Measurements from ENCODE around the gene HES4. TPM values are rescaled to one million over a fixed set of nuclear protein-coding genes. Genes with fewer than 3 reads are reported as not detected.
"Not testable (repeated sequence)": the region's sequence is repeated elsewhere in the genome, so short reads cannot be mapped to it uniquely, and the experiment has no call there.

Gene HES4
- total RNA-seq, 1 experiment from 2014 or later, result 145 TPM

GRCh38 chr1:991895-992294 lies 8.0 kb downstream of the HES4 start:
- CTCF ChIA-PET, result no interaction called here
- DNase-seq (ENCODE audit: low read depth, low spot score) (no peak), ATAC-seq (no peak)
- no TSS peak for BruUV-seq (replicated peaks)
- intact Hi-C loops (cut with micrococcal nuclease), result no loop called here
- Histone ChIP-seq H3K9me3 (ENCODE audit: control insufficient read depth in 1 of 2, insufficient read depth in 1 of 2, low read depth in 1 of 2, low read length in 2 of 2) (no peaks in the 10 kb centered on the region; a peak in 1 of 4 replicates), H3K4me2 (ENCODE audit: low read length) (no peak overlapping the region), H4K20me1 (ENCODE audit: insufficient read depth) (no peaks in the 10 kb centered on the region; the same call in 1 of the 2 replicates), H3K36me3 (ENCODE audit: control insufficient read depth in 1 of 2, insufficient read depth in 2 of 2, low read length in 2 of 2) (no peaks in the 10 kb centered on the region), H3K4me3 (replicated peaks in 1 of 2; ENCODE audit: low read depth in 1 of 2, low read length in 2 of 2) (no peak overlapping the region), H3K79me2 (ENCODE audit: insufficient read depth, low read length) (no peaks in the 10 kb centered on the region), H2AFZ (ENCODE audit: low read depth, low read length, poor library complexity, severe bottlenecking) (no peak overlapping the region), H3K27me3 (ENCODE audit: insufficient read depth, low read length) (no peaks in the 10 kb centered on the region), H3K9me2 (ENCODE audit: insufficient read depth) (no peaks in the 10 kb centered on the region), H3K27ac (ENCODE audit: low read depth, low read length) (no peak overlapping the region), H3K4me1 (ENCODE audit: control insufficient read depth in 1 of 2, insufficient read depth in 2 of 2, low read length in 2 of 2) (peaks cover 0 to 5% of the 10 kb centered on the region in 2 experiments; a peak in 2 of 4 replicates), H3K9ac (ENCODE audit: low read length) (no peak overlapping the region)
- POLR2A ChIA-PET, result no interaction called here
- RAD21 ChIA-PET (ENCODE audit: low non-redundant PET in 1 of 2, low total read pairs in 2 of 2, uncharacterized antibody in 2 of 2, unreplicated experiment in 2 of 2), result no interaction called here
- TF ChIP-seq EZH2phosphoT487 (IDR thresholded peaks at IDR 0.05; ENCODE audit: borderline replicate concordance), result no peak
- no peak for TF ChIP-seq EGR1 (IDR thresholded peaks at IDR 0.05; ENCODE audit: low read depth)
- TF ChIP-seq SP1 (IDR thresholded peaks at IDR 0.05; ENCODE audit: low read depth), result no peak
- no peak for TF ChIP-seq EZH2 (IDR thresholded peaks at IDR 0.05)
- no peak for TF ChIP-seq ATF3 (IDR thresholded peaks at IDR 0.05)
- no peak for TF ChIP-seq JUND (IDR thresholded peaks at IDR 0.05)
- TF ChIP-seq REST (IDR thresholded peaks at IDR 0.05; ENCODE audit: low read depth), result no peak
- TF ChIP-seq MAX (IDR thresholded peaks at IDR 0.05), result no peak
- no peak for TF ChIP-seq FOSL1 (IDR thresholded peaks at IDR 0.05; ENCODE audit: low read depth)
- no peak for TF ChIP-seq SRF (IDR thresholded peaks at IDR 0.05; ENCODE audit: low read depth)
- TF ChIP-seq CEBPB (IDR thresholded peaks at IDR 0.05; ENCODE audit: low read depth), result no peak

DNA sequence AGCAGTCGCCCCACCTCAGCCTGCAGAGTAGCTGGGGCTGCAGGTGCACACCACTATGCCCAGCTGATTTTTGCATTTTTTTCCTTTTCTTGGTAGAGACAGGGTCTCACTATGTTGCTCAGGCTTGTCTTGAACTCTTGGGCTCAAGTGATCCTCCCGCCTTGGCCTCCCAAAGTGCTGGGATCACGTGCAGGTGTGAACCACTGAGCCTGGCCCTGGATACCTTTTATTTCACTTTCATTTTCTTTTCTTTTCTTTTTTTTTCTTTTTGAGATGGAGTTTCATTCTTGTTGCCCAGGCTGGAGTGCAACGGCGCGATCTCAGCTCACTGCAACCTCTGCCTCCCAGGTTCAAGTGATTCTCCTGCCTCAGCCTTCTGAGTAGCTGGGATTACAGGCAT lies 8.6 kb downstream of the HES4 start:
- POLR2A ChIA-PET; H3K9me3 ChIP-seq (ENCODE audit: control insufficient read depth in 1 of 2, insufficient read depth in 1 of 2, low read depth in 1 of 2, low read length in 2 of 2); intact Hi-C loops (cut with micrococcal nuclease); ATAC-seq; BruUV-seq (replicated peaks); H2AFZ ChIP-seq (ENCODE audit: low read depth, low read length, poor library complexity, severe bottlenecking); H3K9ac ChIP-seq (ENCODE audit: low read length); H3K4me2 ChIP-seq (ENCODE audit: low read length); CTCF ChIA-PET; H3K79me2 ChIP-seq (ENCODE audit: insufficient read depth, low read length); H3K27ac ChIP-seq (ENCODE audit: low read depth, low read length); DNase-seq (ENCODE audit: low read depth, low spot score); H4K20me1 ChIP-seq (ENCODE audit: insufficient read depth); H3K27me3 ChIP-seq (ENCODE audit: insufficient read depth, low read length); H3K9me2 ChIP-seq (ENCODE audit: insufficient read depth); H3K36me3 ChIP-seq (ENCODE audit: control insufficient read depth in 1 of 2, insufficient read depth in 2 of 2, low read length in 2 of 2); H3K4me3 ChIP-seq (replicated peaks in 1 of 2; ENCODE audit: low read depth in 1 of 2, low read length in 2 of 2); H3K4me1 ChIP-seq (ENCODE audit: control insufficient read depth in 1 of 2, insufficient read depth in 2 of 2, low read length in 2 of 2); RAD21 ChIA-PET (ENCODE audit: low non-redundant PET in 1 of 2, low total read pairs in 2 of 2, uncharacterized antibody in 2 of 2, unreplicated experiment in 2 of 2): not testable (repeated sequence)

DNA sequence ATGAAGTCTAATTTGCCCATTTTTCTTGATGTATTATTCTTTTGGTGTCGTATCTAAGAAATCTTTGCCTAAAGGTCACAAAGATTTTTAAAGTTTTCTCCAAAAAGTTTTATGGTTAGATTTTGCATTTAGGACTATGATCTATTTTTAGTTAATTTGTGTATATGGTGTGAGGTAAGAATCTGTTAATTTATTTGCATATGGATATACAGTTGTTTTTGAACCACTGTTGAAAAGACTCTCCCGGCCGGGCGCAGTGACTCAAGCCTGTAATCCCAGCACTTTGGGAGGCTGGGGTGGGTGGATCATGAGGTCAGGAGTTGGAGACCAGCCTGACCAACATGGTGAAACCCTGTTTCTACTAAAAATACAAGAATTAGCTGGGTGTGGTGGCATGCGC lies 11.8 kb downstream of the HES4 start:
- H3K27ac ChIP-seq (ENCODE audit: low read depth, low read length); CTCF ChIA-PET; RAD21 ChIA-PET (ENCODE audit: low non-redundant PET in 1 of 2, low total read pairs in 2 of 2, uncharacterized antibody in 2 of 2, unreplicated experiment in 2 of 2); H3K9me3 ChIP-seq (ENCODE audit: control insufficient read depth in 1 of 2, insufficient read depth in 1 of 2, low read depth in 1 of 2, low read length in 2 of 2); BruUV-seq (replicated peaks); H3K79me2 ChIP-seq (ENCODE audit: insufficient read depth, low read length); H3K36me3 ChIP-seq (ENCODE audit: control insufficient read depth in 1 of 2, insufficient read depth in 2 of 2, low read length in 2 of 2); H3K4me1 ChIP-seq (ENCODE audit: control insufficient read depth in 1 of 2, insufficient read depth in 2 of 2, low read length in 2 of 2); DNase-seq (ENCODE audit: low read depth, low spot score); intact Hi-C loops (cut with micrococcal nuclease); ATAC-seq; H2AFZ ChIP-seq (ENCODE audit: low read depth, low read length, poor library complexity, severe bottlenecking); H4K20me1 ChIP-seq (ENCODE audit: insufficient read depth); POLR2A ChIA-PET; H3K4me2 ChIP-seq (ENCODE audit: low read length); H3K4me3 ChIP-seq (replicated peaks in 1 of 2; ENCODE audit: low read depth in 1 of 2, low read length in 2 of 2); H3K27me3 ChIP-seq (ENCODE audit: insufficient read depth, low read length); H3K9ac ChIP-seq (ENCODE audit: low read length); H3K9me2 ChIP-seq (ENCODE audit: insufficient read depth): not testable (repeated sequence)

All from HCT116 (cell line).